ENCODE data around the gene MYOCD.
A peak's percentile ranks its signal among the peaks of the same experiment; 100 is the strongest.

The MYOCD gene

DNA sequence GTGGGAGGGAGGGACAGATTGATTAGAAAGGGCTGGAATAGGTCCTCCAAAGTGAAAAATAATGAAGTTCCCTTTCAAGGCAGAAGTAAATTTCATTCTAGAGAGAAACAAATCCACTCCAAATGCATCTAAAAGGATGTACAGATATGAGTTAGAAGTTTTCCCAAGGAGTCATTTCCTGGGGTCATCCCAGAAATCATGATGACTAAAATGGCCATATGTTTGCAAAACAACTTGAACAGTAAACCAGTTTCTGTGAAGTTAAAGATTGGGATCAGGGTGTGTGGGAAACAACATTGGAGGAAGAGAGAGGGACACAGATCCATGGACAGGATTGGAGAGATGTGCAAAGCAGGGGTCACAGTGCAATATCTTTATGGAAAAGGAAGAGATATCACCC, 91.1 kb downstream of the MYOCD start:
- DNase-seq (ENCODE audit: low read depth in 2 of 2): no peak

DNA sequence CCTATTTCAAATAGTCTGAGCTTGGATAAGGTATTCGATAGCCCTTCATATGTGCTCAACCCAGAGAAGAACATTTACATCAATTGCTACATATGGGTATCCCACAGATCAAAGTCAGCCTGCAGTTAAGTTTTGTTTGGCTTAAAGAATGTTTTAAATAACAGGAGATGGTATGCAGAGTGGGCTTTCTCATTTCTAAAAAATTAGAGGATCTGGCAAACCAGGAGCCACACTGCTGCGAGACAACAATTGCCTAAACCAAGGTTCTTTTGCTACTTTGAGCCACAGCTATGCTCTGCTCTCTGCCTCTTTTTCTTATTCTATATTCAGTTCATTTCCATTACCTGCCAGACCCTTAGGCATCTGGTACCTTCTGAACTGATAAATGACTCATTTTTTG, 93.4 kb downstream of the MYOCD start:
- DNase-seq (ENCODE audit: low read depth in 2 of 2): no peak

DNA sequence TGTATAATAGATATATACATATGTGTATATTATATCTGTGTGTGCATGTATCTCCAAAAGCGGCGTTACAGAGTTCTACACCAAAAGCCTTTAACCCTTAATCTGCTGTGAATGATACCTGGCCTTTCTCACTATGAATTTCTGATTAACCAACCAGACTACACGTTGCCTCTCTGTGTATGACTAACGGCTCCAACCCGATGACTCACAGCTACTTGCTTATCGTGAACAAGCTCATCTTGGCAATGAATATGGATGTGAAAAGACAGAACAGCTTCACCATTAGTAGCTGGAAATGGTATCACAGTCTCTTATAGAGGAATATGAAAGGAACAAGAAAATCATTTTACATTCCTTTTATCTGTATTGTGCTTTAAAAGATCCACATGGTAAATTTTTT, 99.9 kb downstream of the MYOCD start:
- no peak for DNase-seq (ENCODE audit: low read depth in 2 of 2)

DNA sequence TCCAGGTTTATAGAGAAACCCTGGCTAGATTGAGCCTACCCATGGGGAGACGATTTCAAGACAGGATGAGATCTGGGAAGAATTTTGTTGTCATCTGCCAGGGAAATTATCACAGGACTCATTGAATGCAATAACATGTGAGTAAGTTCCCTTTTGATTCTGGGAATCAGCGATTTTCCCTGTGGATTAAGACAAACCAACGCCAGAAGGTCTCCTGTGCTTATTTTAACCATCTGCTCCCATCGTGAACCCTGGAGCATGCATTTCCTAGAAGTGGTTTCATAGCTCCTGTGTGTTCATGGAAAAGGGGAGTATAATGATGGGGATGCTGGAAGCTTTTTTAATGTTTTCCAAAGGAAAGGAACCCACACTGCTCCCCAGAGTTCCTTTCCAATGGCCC, 102.6 kb downstream of the MYOCD start:
- no peak for DNase-seq (ENCODE audit: low read depth in 2 of 2)

DNA sequence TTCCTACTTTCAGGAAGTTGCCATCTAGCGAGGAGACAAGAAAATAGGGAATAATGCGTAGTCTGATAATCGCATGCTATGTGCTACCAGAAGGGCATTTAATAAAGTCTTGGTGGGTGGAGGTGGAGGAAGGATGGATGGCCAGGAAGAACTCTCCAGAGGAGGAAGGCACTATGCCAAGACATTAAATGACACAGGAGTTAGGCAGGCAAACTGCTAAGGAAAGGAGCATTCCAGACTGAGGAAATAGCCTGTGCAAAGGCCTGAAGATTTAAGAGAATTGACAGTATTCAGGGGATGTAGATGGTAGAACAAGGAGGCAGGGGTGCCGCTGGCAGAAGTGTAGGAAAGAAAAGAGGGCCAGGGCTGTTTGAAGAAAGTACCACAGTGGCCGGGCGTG, 104.3 kb downstream of the MYOCD start:
- DNase-seq (ENCODE audit: low read depth in 2 of 2): no peak

DNA sequence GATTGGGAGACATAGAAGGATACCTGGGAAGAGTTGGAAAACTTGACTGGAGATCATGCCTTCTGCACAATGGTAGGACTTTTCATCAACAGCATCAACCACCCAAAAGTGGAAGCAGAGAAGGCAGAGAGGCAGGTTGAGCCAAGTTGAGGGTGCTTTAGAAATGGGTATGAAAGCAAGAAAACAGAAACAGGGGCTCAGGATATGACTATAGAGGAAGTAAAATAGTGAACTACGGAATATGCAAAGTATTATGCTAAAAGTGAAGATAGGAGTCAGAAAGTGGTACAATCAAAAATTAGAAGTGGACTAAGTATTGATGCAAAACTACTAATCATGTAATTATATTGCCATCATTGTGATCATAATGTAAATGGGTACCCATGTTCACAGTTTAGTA, 107.5 kb downstream of the MYOCD start:
- DNase-seq (ENCODE audit: low read depth in 2 of 2): no peak

DNA sequence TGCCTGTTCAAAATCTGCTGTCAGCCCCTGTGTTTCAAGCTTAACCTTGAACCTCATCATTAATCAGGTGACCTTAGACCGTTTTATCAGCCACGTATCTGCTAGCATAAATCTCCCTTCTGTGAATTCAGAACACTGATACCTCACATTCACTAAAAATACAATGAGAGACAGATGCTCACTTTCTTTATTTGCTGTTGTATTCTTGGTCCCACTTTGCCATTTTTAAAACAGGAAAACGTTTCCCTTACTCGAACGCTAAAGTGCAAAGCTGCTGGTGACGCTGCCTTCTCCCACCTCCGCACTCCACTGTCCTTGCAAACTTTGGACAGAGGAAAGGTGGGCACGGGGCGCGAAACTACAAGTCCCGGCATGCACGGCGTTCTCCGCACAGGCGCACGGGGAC, 123.4 kb downstream of the MYOCD start:
- peak; percentile 2 to 27 for DNase-seq (ENCODE audit: low read depth in 2 of 2)

DNA sequence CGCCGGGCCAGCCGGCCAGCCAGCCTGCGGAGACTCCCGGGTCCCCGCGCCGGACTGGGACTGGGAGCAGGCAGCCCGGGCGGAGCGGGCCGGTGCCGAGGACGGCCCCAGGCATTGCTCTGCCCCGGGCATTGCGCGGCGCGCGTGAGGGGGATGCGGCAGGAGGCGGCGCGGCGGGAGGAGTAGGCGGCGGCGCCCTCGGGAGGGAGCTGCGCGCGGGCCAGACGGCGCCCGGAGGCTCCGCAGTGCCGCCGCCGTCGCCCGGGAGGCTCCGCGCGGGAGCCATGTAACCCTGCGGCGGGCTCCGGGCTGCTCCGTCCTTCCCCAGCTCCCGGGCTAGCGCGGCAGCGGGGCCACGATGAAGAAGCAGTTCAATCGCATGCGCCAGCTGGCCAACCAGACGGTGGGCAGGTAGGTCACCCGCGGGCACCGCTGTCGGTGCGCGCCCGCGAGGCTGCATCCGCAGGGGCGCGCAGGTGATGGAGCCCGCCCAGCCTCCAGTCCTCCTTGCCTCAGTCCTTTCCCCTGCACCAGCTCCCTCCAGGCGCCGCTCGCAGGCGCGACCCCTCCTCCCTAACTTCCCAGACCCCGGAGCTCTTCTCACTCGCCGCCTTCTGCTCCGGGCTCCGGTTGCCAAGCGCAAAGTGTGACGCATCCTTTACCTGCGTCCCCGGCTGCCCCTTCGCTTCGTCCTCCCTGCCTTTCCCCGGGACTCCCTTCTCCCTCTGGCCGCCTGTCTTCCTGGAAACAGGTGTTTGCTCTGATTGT, 124.0 kb downstream of the MYOCD start, which contains the start of gene ARHGAP44:
TSS of gene ARHGAP44 (plus strand) at position 18 of the 768 bp plus-strand sequence. CDS start at position 359, 341 bp downstream.
- no peak for DNase-seq (ENCODE audit: low read depth in 2 of 2)

DNA sequence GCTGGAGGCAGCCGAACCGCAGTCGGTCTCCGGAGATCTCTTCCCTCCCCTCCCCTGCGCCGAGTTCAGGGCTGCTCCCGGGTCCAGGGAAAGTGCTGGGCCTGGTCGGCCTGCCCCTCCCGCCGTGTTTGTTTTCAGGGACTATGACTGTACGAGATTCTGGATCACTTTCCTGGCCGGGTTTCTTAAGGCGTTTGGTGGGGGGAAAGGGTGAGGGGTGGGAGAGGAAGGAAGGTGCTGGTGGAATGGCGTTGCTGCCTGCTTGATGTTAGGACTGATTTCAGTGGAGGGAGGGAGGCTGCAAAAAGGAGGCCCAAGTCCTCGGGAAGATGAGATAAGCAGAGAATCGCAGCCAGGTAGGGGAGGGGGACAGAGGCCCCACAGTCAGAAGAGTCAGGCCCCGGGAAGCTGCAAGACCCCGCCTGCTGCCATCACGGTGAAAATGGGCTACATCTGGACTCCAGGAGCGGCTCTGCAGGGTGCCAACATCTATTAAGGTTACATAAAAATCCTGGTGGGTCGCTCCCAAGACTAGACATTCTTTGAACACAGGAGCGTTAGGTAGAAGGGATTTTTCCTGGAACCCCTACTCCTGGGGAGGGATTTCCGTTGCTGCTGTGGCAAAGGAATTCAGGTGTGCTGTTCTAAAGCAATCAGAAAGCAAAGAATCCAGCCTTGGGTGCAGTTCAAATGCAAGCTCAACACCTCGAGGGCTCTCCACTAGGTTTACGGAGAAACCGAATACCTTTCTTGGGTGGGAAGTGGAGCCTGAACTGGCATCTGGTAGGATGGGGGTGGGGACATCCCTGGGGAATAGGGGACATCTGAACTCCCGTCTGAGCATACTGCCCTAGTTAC, 124.8 kb downstream of the MYOCD start:
- no peak for DNase-seq (ENCODE audit: low read depth in 2 of 2)

DNA sequence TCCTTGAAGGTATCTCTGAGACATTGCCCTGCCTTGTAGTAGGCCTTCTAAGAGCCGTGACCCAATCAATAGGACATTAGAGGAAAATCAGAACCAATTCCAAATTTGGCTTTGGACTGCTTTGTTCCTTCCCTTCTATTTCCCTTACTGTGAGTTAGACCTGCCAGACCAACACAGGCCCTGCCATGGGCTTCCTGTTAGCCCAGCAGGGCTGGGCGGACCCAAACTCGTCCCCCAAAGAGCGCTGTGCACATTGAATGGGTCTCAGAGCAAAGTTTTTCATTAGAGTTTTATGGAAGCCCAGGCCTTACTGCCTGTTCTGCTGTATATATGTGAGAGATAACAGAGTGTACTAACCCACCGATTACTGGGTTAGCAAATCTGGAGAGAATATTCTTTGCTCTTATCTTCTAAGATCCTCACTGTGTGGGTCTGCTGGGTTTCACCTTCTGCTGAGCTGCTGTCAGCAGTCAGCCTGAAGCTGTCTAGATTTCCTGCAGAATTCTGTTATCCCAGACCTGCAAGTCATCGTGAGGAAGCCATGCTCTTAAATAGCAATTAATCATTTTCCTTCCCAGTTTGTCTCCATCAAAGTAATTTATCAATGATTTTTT, 129.3 kb downstream of the MYOCD start:
- no peak for DNase-seq (ENCODE audit: low read depth in 2 of 2)

DNA sequence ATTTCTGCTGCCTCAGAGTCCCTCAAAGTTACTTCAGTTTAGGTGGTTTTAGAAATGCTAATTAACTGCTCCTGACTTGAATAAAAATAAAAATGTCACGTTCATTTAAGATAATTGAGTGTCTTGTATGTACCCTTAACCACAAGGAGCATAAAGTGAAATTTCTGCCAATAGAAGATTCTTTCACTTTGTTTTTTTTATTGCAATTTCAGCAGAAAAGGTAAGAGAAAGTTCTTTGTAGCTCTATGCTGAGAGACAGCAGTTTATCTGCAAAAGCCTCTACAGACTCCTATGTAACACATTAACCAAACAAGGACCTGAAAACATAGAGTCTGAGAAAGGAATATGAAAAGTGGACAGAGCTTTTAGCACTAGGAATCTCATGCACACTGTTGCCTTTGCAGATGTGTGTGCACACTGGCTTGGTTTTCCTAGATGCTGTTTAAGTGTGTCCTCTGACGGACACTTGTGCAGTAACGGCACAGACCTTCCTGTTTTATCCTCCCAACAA, 135.2 kb downstream of the MYOCD start:
- DNase-seq (ENCODE audit: low read depth in 2 of 2): no peak

DNA sequence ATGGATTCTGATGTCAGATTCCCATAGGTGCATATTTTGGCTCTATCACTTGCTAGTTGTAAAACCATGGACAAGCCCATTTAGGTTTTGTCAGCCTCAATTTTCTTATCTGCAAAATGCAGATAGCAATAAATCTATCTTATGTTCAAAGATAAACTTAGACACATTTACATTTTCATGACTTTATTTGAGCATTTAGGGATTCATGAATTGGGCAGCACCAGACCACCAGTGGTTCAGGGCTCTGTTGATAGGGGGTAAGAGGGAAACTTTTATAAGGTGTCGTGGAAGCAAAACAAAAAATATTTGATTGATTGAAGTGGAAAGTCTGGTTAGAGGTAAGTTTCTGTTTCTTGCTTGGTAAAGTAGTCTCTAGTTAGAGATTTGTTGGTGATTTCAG, 140.9 kb downstream of the MYOCD start:
- no peak for DNase-seq (ENCODE audit: low read depth in 2 of 2)

DNA sequence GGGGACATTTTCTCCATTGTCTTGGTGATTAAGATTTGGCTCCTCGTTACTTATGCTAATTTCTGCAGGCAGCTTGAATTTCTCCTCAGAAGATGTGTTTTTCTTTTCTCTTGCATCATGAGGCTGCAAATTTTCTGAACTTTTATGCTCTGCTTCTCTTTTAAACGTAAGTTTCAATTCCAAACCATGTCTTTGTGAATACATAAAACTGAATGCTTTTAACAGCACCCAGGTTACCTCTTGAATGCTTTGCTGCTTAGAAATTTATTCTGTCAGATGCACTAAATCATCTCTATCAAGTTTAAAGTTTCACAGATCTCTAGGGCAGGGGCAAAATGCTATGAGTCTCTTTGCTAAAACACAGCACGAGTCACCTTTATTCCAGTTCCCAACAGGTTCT, 143.0 kb downstream of the MYOCD start:
- no peak for DNase-seq (ENCODE audit: low read depth in 2 of 2)

DNA sequence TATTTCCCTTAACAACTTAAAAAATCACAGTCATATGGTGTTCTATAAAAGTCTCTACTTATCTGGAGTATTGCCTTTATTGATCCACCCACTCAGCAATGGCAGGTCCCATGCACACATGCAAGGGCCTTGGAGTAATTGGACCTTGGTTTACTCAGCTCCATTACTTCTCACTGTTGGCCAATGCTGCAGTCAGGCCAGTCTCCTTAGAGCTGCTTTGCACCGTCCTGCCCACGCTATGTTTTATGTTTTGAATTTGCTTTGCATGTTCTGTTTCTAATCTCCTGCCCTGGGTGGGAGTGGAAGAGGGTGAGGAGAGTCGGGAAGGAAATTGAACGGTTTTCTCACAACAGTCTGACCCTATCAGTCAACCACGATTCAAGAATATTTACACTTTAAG, 147.2 kb downstream of the MYOCD start:
- DNase-seq (ENCODE audit: low read depth in 2 of 2): no peak

DNA sequence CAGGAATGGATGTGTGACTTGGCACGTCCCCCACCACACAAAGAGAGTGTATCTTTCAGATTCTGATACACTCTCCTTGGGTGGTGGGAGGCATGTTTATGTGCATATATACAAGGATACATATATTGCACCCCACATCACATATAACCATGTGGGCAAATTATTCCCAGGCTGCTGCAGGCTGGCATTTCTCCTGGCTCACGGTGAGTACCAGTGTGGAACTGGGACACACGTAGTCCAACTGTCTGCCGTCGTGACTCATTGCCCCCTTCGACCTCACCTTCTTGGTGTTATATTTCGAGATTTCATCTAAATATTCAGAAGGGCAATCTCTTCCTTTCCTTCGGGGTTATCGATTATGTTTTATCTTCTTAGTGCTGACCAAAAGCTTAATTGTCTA, 148.0 kb downstream of the MYOCD start:
- DNase-seq (ENCODE audit: low read depth in 2 of 2): no peak

DNA sequence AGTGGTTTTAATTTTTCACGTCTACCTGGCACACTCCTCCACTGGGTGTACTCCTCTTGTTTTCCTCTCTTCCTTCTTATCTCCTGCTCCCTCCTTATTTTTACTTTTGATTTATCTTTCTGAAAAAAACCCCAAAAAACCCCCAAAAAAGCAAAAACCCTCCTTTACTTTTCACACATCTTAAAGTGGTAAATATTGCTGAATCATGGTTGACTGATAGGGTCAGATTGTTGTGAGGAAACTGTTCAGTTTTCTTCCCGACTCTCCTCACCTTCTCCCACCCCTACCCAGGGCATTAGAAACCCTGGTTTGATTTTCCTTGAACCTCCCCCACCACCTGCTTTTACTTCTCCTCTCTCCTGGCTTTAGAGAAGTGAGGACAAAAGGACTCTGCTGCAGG, 149.0 kb downstream of the MYOCD start:
- DNase-seq (ENCODE audit: low read depth in 2 of 2): no peak

DNA sequence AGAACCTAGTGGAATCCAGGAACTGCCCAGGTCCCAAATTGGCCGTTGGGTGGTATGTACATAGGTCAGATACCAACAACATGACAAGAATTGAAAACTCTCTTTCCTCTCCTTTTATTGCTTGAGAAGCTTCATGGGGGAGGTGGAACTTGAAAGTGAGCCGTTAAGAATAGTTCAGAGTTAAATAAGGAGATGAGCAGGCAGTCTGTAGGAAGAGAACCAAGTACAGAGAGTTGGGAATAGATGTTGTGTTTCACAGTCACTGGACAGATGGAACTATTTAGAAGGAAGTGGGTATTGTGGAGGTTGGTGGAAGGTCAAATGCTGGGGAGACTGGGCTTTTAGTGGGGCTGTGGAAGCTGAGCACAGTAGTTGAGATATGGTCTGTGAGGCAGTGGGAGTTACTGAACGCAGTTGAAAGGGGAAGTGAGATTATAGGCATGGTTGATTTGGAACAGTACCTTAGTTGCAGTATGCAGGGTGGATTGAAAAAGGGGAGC, 150.0 kb downstream of the MYOCD start:
- no peak for DNase-seq (ENCODE audit: low read depth in 2 of 2)
